ENCODE results near the gene HAUS6. TPM values are rescaled to one million over a fixed set of nuclear protein-coding genes. Genes with fewer than 3 reads are reported as not detected.

HAUS6 gene
- total and polyA plus RNA-seq, 2 of the 13 experiments (the other 11 are each of a cell fraction or from before 2014, with no cell fraction given), result 9.8 to 31.1 TPM

- TF ChIP-seq MNT (IDR thresholded peaks at IDR 0.05), result peak; percentile 51
- peak; percentile 85 for TF ChIP-seq TAF1 (CRISPR knock-in tag; IDR thresholded peaks at IDR 0.05)
- TF ChIP-seq ZNF749 (CRISPR knock-in tag; IDR thresholded peaks at IDR 0.05; ENCODE audit: borderline replicate concordance), result peak; percentile 80; the same call in 1 of the 2 replicates
- peak; percentile 70; the same call in 1 of the 2 replicates for TF ChIP-seq ZSCAN12 (CRISPR knock-in tag; IDR thresholded peaks at IDR 0.05)
- no peak for TF ChIP-seq AHR (CRISPR knock-in tag; IDR thresholded peaks at IDR 0.05)
- peak; percentile 9 to 53; a peak in 2 of 4 replicates for TF ChIP-seq EP300 (IDR thresholded peaks at IDR 0.05; ENCODE audit: low read depth in 2 of 2, low read length in 2 of 2)
- no peak for TF ChIP-seq EP300 (CRISPR knock-in tag; IDR thresholded peaks at IDR 0.05; ENCODE audit: borderline replicate concordance)
- 0 out of 2 replicates have a peak, but pooled peaks have one; percentile 50 for TF ChIP-seq ZNF891 (CRISPR knock-in tag; IDR thresholded peaks at IDR 0.05)
- peak; percentile 96 for TF ChIP-seq ASH2L (IDR thresholded peaks at IDR 0.05; ENCODE audit: insufficient read length, low read depth, low read length)
- TF ChIP-seq ZNF740 (CRISPR knock-in tag; IDR thresholded peaks at IDR 0.05), result 0 out of 2 replicates have a peak, but pooled peaks have one; percentile 14
- TF ChIP-seq MTF2 (CRISPR knock-in tag; IDR thresholded peaks at IDR 0.05; ENCODE audit: borderline replicate concordance), result no peak; the same call in 1 of the 2 replicates
- TF ChIP-seq ZBTB49 (CRISPR knock-in tag; IDR thresholded peaks at IDR 0.05; ENCODE audit: borderline replicate concordance), result 0 out of 2 replicates have a peak, but pooled peaks have one; percentile 48
- TF ChIP-seq DNMT3B (CRISPR knock-in tag; conservative IDR thresholded peaks at IDR 0.05), result no peak; the same call in 1 of the 2 replicates
- 0 out of 2 replicates have a peak, but pooled peaks have one; percentile 76 for TF ChIP-seq ZFYVE20 (CRISPR knock-in tag; IDR thresholded peaks at IDR 0.05; ENCODE audit: borderline replicate concordance, low read depth)
- TF ChIP-seq ZNF264 (CRISPR knock-in tag; IDR thresholded peaks at IDR 0.05), result 0 out of 2 replicates have a peak, but pooled peaks have one; percentile 41
- peak; percentile 69; the same call in 1 of the 2 replicates for TF ChIP-seq HNF4G (IDR thresholded peaks at IDR 0.05; ENCODE audit: borderline replicate concordance, low read depth, low read length)
- TF ChIP-seq HNF4G (CRISPR knock-in tag; IDR thresholded peaks at IDR 0.05; ENCODE audit: borderline replicate concordance, low read depth), result peak; percentile 65
- TF ChIP-seq ZGPAT (CRISPR knock-in tag; IDR thresholded peaks at IDR 0.05), result peak; percentile 90
- peak; percentile 83; the same call in 1 of the 2 replicates for TF ChIP-seq ZNF580 (CRISPR knock-in tag; IDR thresholded peaks at IDR 0.05; ENCODE audit: borderline replicate concordance, low read depth)
- TF ChIP-seq PCBP2 (optimal IDR thresholded peaks at IDR 0.05; ENCODE audit: low read depth, low read length, poor library complexity, severe bottlenecking), result no peak
- TF ChIP-seq NCOR1 (IDR thresholded peaks at IDR 0.05; ENCODE audit: borderline replicate concordance, low read length), result peak; percentile 59; the same call in 1 of the 2 replicates
- TF ChIP-seq MED1 (CRISPR knock-in tag; IDR thresholded peaks at IDR 0.05), result peak; percentile 74; the same call in 1 of the 2 replicates
Observed at GRCh38 chr9:19048966-19049916, 53.5 kb downstream of the HAUS6 start, which contains the start of gene RRAGA (continued).

All from HepG2 (cell line).